A673 (cell line): ENCODE measurements around the gene MARK3. TPM values are rescaled to one million over a fixed set of nuclear protein-coding genes. Genes with fewer than 3 reads are reported as not detected.

Experiments
- BruUV-seq: library from RNA; stranded (reverse); fragments of 400-500 nt; replicated peaks from 2 replicates; lab custom pipeline; 2021; lab: Mats Ljungman, UMichigan
- CTCF ChIA-PET: fragments of 300-600 bp; sonication (Branson Sonifier 250); formaldehyde crosslinking; loops from one replicate; lab custom pipeline; 2022; ENCODE audit warnings: antibody characterized with exemption; lab: Charles Lee
- POLR2A ChIA-PET: fragments of 300-600 bp; sonication (Branson Sonifier 250); formaldehyde crosslinking; loops from one replicate; lab custom pipeline; 2022; ENCODE audit warnings: antibody characterized with exemption; ENCODE audit not compliant: low non-redundant PET; lab: Charles Lee
- DNase-seq: peaks from one replicate; pipeline ENCODE4 v3.0.0-alpha.2; 2015; ENCODE audit warnings: low spot score
- H3K27ac ChIP-seq: fragments of 200-600 bp; sonication (generic); 2 replicates; pipeline ENCODE4 v1.5.1; 2016; ENCODE audit warnings: mixed run types, low read depth, mild to moderate bottlenecking, mixed read lengths, antibody characterized with exemption, low read length; ENCODE audit not compliant: poor library complexity, severe bottlenecking
- H3K27me3 ChIP-seq: fragments of 200-600 bp; sonication (generic); replicated peaks from 2 replicates; pipeline ENCODE4 v1.6.1; 2017; ENCODE audit warnings: mixed run types, low read depth, mild to moderate bottlenecking, mixed read lengths, antibody characterized with exemption, low read length; ENCODE audit not compliant: insufficient read depth, poor library complexity
- H3K36me3 ChIP-seq: fragments of 200-600 bp; sonication (generic); 2 replicates; pipeline ENCODE4 v1.6.1; 2016; ENCODE audit warnings: mixed run types, mild to moderate bottlenecking, mixed read lengths, antibody characterized with exemption, low read length; ENCODE audit not compliant: insufficient read depth, poor library complexity, severe bottlenecking
- H3K4me1 ChIP-seq: fragments of 200-600 bp; sonication (generic); 2 replicates; pipeline ENCODE4 v1.6.1; 2017; ENCODE audit warnings: mixed run types, mild to moderate bottlenecking, mixed read lengths, antibody characterized with exemption, low read length; ENCODE audit not compliant: insufficient read depth, poor library complexity, severe bottlenecking
- H3K4me3 ChIP-seq: fragments of 200-600 bp; sonication (generic); 2 replicates; pipeline ENCODE4 v1.5.1; 2016; ENCODE audit warnings: low read depth, mixed run types, mild to moderate bottlenecking, mixed read lengths, low read length; ENCODE audit not compliant: poor library complexity, severe bottlenecking
- H3K9me3 ChIP-seq: fragments of 200-600 bp; sonication (generic); 2 replicates; pipeline ENCODE4 v1.6.1; 2016; ENCODE audit warnings: mixed run types, low read depth, mild to moderate bottlenecking, mixed read lengths, antibody characterized with exemption, low read length; ENCODE audit not compliant: poor library complexity, severe bottlenecking
- EZH2 ChIP-seq: fragments of 200-600 bp; sonication (generic); IDR thresholded peaks from 2 replicates; pipeline ENCODE4 v1.6.1; 2017; ENCODE audit warnings: borderline replicate concordance, low read depth, mild to moderate bottlenecking, mixed read lengths, antibody characterized with exemption, low read length; ENCODE audit not compliant: poor library complexity, severe bottlenecking
- intact Hi-C: fragments of 100-400 bp; cut with micrococcal nuclease; formaldehyde crosslinking; loops from one replicate; pipeline ENCODE4 v1.10.0; 2022; ENCODE audit not compliant: unreplicated experiment
- total RNA-seq: library from RNA; stranded (reverse); gene quantifications from 2 replicates; pipeline ENCODE4 v1.2.3, GENCODE V29; 2021
- TF ChIP-seq, protein P1 (sequence below): fragments of 300-800, 200-600 bp; sonication (generic); conservative IDR thresholded peaks from 2 replicates; pipeline ENCODE4 v1.5.1; 2017; ENCODE audit warnings: low read depth, mild to moderate bottlenecking, antibody characterized with exemption, low read length, moderate library complexity, mixed read lengths

The MARK3 gene
- total RNA-seq, 1 experiment from 2014 or later, result 94.4 TPM

GRCh38 chr14:103496776-103497175 is 111.6 kb downstream of the MARK3 start:
- no TSS peak for BruUV-seq
- POLR2A ChIA-PET, result no interaction called here

GRCh38 chr14:103499709-103500108 is 114.5 kb downstream of the MARK3 start:
- H3K9me3 ChIP-seq, result no peaks in the 10 kb centered on the region
- no peak for DNase-seq
- no peak overlapping the region for H3K4me3 ChIP-seq
- no peak overlapping the region for H3K27ac ChIP-seq
- ChIA-PET CTCF (interaction anchor here (1.0 to 1.6 kb wide), 4 partner anchors 19 to 48 kb away, joined by 3 to 6 read pairs (median 4); partner anchors contain the start of gene TRMT61A), POLR2A (no interaction called here)
- no TSS peak for BruUV-seq
- intact Hi-C loops, result loop anchor here (5.0 kb wide), 1 partner anchor 48 kb away; no protein-coding TSS in a partner anchor
- no peaks in the 10 kb centered on the region for H3K27me3 ChIP-seq
- TF ChIP-seq, protein P1, sequence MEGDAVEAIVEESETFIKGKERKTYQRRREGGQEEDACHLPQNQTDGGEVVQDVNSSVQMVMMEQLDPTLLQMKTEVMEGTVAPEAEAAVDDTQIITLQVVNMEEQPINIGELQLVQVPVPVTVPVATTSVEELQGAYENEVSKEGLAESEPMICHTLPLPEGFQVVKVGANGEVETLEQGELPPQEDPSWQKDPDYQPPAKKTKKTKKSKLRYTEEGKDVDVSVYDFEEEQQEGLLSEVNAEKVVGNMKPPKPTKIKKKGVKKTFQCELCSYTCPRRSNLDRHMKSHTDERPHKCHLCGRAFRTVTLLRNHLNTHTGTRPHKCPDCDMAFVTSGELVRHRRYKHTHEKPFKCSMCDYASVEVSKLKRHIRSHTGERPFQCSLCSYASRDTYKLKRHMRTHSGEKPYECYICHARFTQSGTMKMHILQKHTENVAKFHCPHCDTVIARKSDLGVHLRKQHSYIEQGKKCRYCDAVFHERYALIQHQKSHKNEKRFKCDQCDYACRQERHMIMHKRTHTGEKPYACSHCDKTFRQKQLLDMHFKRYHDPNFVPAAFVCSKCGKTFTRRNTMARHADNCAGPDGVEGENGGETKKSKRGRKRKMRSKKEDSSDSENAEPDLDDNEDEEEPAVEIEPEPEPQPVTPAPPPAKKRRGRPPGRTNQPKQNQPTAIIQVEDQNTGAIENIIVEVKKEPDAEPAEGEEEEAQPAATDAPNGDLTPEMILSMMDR, result no peak
- no peak for TF ChIP-seq EZH2
- no peaks in the 10 kb centered on the region for H3K4me1 ChIP-seq
- H3K36me3 ChIP-seq, result peaks cover 68% of the 10 kb centered on the region

More at GRCh38 chr14:103496776-103497175, 111.6 kb downstream of the MARK3 start:
- Histone ChIP-seq H3K36me3 (peaks cover 59% of the 10 kb centered on the region), H3K27ac (no peak overlapping the region), H3K4me1 (no peaks in the 10 kb centered on the region), H3K4me3 (no peak overlapping the region), H3K9me3 (no peaks in the 10 kb centered on the region), H3K27me3 (no peaks in the 10 kb centered on the region)
- no peak for DNase-seq
- intact Hi-C loops, result no loop called here
- TF ChIP-seq, protein P1, result no peak
- no peak for TF ChIP-seq EZH2
- CTCF ChIA-PET, result no interaction called here

DNA sequence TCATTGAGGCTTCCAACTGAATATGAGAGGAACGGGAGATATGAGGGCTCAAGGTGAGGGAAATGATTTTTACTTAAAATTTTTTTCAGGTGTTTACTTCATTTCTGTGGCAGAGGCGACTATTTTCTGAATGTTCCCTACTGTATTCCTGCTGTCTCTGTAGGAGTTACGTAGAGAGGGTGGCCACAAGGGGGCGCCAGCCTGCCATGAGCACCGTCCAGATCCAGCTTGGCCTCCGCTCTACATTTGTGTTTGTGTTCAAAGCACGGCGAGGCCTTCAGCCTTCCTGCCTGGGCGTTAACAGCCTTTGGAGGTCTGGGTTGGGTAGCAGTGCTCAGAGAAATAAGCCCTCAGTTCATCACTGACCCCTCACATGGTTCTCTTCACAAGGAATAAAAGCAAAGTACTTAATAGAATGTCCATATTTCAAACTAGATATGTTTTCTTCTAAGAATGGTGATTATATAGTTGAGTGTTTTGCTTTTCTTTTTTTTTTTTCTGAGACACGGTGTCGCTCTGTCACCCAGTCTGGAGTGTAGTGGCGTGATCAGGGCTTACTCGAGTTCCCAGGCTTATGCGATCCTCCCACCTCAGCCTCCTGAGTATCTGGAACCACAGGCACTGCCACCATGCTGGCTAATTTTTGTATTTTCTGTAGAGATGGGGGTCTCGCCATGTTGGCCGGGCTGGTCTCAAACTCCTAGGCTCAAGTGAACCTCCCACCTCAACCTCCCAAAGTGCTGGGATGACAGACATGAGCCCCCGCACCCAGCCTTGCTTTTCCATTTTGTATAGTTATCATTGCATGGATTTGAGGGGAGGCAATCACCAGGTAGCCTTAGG is 115.2 kb downstream of the MARK3 start:
- Histone ChIP-seq H3K27ac (peak overlapping the region; percentile 21), H3K36me3 (peaks cover 63% of the 10 kb centered on the region), H3K9me3 (no peaks in the 10 kb centered on the region), H3K27me3 (no peaks in the 10 kb centered on the region), H3K4me3 (no peak overlapping the region), H3K4me1 (no peaks in the 10 kb centered on the region)
- DNase-seq, result peak; percentile 85
- BruUV-seq, result no TSS peak
- no peak for TF ChIP-seq EZH2
- TF ChIP-seq, protein P1, result peak; percentile 98
- CTCF ChIA-PET, result interaction anchor here (0.8 to 1.6 kb wide), 5 partner anchors 8 to 47 kb away, joined by 3 to 6 read pairs (median 4); partner anchors contain the start of gene TRMT61A
- intact Hi-C loops, result loop anchor here (5.0 kb wide), 1 partner anchor 47 kb away; no protein-coding TSS in a partner anchor
- POLR2A ChIA-PET, result interaction anchor here (0.6 kb wide), 1 partner anchor 29 kb away, joined by 6 read pairs; no protein-coding TSS in a partner anchor
